NCI-H187 treated with DMSO at 0.1 percent for 48 hours (cell line): Measurements from ENCODE around the gene SRGAP2B.
"Not testable (repeated sequence)": the region's sequence is repeated elsewhere in the genome, so short reads cannot be mapped to it uniquely, and the experiment has no call there.

Experiments
- DNase-seq: peaks from one replicate; lab custom pipeline; 2025; lab: John Stamatoyannopoulos, UW

Gene SRGAP2B

DNA sequence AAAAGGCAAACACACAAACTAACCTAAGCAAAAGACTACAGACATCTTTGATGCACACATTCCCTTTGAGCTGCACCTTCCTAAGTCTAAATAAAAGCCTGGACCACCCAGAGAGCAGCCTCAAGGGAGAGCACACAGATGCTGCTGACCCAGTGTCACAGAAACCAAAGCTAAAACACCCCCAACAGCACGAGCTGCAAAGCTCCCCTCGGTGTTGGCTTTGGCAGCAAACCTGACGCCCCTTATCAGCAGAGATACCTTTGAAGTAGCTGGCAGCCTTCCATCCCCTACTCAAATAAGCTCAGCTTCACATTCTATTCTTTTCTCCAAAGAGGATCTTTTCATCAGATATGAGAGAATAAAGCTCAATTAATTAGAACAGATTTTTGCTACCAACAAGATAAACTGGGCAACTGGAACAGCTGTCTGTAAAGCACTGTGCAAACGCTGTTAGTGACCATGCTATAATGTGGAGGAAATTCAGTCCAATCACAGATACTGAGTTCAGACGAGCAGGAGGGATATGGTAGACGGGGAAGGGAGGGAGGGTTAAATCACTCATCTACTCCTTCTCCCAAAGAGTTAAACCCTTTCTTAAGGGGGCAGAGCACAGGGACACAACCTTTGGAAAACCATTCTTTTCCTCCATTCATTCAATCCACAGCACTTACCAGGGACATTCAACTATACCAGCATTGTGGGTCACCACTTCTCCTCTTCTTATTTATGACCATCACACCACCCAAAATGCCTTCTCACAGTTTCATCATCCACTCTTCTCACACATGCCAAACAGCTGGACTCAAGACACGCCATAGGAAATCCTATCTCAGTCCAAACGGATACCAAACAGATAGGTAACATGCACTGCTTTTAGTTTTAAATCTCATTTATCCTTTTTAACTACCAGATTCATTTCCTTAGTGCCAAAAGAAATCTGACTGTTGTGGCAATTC, 148.3 kb downstream of the SRGAP2B start:
- DNase-seq, result not testable (repeated sequence)

DNA sequence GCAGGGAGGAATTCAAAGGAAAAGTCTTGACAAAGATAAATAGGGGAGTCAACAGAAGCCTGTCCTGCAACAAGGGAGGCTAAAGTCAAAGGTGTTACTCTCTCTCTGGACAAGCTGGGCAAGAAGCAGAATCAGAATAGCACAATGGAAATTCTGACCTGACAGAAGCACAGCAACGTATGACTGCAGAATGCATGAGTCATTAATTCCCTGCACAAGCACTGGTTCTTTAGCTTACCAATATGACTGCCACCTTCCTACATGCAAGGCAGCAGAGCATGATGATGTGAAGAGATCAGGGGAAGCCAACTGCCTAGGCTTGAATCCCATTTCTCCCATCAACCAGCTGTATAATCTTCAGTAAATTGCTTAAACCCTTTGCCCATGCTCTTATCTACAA, 153.4 kb downstream of the SRGAP2B start:
- DNase-seq, result not testable (repeated sequence)

DNA sequence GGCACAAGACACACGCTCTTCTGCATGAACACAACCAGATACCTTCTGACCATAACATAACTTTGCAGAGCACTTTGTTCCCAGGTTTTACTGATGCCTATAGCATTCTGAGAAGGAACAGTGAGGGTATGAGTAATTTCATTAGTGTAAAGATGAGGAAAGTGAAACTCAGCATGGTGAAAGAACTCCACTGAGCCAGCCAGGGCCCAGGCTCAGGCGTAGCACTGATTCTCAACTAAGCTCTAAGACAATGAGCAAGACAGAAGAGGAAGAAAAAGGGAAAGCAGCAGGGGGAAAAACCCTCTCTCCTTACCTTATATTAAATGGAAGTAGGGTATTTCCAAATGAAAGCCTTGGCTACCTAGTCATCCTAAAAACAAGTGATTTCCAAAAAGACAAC, 155.1 kb downstream of the SRGAP2B start:
- not testable (repeated sequence) for DNase-seq

- not testable (repeated sequence) for DNase-seq
These were observed 156.5 kb downstream of the SRGAP2B start for GRCh38 chr1:144938627-144939026.

- not testable (repeated sequence) for DNase-seq
These were observed 158.9 kb downstream of the SRGAP2B start for GRCh38 chr1:144936186-144936732.

DNA sequence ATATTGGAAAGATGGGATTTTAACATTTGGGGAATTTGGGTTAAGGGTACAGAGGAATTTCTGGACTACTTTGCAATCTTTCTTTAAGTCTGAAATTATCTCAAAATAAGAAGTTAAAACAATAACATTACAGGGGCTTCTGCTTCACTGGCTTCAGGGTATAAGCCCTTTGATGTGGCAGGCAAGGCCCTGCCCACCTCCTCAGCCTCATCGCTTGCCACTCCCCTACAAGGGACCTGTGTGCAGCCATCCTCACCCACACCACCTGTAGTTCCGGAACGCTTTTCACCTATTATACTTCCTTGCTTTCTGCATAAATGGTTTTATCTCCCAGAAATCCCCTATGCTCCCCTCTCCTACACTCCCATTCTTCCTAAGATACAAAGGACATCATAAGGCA, 159.8 kb downstream of the SRGAP2B start:
- not testable (repeated sequence) for DNase-seq

GRCh38 chr1:144933014-144933413, 162.1 kb downstream of the SRGAP2B start:
- not testable (repeated sequence) for DNase-seq

DNA sequence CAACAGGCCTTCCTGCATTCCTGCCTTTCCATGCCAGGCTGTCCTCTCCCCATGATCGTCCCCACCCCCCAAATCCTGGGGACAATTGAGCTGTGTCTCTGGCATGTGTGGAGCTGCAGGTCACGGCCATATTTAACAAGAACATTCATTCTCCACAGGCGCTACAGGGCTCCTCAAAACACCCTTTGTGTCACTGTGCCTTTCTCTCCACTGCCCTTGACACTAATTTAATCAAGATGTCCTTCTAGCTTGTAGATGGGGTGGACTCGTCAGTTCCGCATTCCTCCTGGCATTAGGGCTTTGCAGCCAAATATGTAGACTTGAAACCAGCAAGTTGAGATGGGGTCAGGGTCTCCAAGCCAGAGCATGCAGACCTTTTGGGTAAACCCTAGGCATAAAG, 163.0 kb downstream of the SRGAP2B start:
- DNase-seq, result not testable (repeated sequence)

DNA sequence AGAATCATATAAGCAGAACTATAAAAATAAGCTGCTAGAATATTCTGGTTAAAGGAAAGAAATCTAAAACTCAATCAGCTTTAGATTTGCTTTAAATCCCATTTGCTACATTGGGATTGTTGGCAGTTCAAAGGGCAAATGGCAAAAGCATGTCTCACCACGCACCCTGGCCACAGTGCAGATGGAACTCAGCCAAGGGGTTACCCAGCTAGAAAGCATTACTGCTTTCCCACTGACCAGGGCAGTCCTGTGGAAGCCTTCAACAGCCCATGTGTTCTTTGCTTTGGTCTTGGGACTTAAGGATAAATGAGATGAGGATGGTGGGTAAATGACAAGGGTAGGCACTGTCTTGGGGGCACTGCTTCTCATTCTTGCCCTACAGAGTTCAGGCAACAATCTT, 163.6 kb downstream of the SRGAP2B start:
- not testable (repeated sequence) for DNase-seq

- DNase-seq, result not testable (repeated sequence)
These were observed 164.9 kb downstream of the SRGAP2B start for GRCh38 chr1:144930085-144930777.

GRCh38 chr1:144927292-144927691, 167.8 kb downstream of the SRGAP2B start:
- DNase-seq, result not testable (repeated sequence)

DNA sequence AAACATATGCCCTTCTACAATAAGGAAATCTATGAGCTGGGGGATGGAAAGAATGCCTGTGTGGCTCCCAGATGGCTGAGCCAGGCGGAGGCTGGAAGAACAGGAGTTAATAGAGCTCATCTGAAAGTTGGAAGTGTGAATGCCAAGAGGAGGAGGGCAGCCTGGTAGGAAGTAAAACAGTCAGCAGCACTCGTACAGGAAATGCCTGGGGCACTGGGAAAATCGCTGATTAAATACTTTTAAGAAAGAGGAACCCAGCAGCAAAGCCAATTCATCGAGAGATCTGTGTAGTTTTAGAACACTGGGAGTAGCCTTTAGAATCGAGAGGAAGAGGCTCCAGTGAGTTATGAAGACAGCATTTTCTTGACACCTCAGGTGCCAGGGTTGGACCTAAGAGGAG, 171.5 kb downstream of the SRGAP2B start:
- DNase-seq, result not testable (repeated sequence)

GRCh38 chr1:144922785-144923184, 172.3 kb downstream of the SRGAP2B start:
- DNase-seq, result not testable (repeated sequence)

- DNase-seq, result not testable (repeated sequence)
These were observed 176.0 kb downstream of the SRGAP2B start for GRCh38 chr1:144919106-144919505.

GRCh38 chr1:144918027-144918603, 177.0 kb downstream of the SRGAP2B start:
- not testable (repeated sequence) for DNase-seq

- DNase-seq, result not testable (repeated sequence)
These were observed 177.7 kb downstream of the SRGAP2B start for GRCh38 chr1:144917154-144918026.

DNA sequence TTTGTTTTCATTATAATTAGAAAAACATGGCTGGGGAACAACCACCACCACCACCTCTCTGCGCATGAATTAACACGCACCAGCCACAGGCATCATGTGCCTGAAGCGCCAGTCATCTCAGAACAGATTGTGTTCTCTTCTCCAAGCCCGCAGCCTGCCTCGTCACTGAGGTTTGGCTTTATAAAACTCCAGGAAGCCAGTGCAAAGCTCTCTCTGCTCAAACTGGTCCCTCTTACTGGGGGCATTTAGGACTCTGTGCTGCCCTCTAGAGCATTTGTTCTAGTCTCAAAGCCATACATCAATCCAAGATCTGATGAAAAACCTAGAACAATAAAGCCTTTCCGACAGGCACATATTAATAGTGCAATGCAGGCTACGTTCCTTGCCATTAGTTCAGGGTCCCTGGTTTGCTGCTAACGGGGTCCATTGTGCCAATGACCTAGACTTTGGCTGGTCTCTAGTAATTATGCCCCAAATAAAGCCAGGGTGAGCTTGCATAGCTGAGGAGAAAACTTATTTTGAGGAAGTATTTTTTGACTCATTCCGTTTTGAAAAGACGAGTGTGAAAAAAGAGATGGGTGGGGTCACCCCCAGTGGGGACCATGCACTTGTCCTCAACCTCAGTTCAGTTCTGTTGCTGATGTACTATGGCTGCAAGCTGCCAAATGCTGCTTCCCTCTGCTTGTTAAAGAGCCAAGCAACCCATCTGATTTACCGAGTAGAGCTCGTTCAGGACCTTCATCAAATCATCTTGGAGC, 181.0 kb downstream of the SRGAP2B start:
- DNase-seq, result not testable (repeated sequence)

DNA sequence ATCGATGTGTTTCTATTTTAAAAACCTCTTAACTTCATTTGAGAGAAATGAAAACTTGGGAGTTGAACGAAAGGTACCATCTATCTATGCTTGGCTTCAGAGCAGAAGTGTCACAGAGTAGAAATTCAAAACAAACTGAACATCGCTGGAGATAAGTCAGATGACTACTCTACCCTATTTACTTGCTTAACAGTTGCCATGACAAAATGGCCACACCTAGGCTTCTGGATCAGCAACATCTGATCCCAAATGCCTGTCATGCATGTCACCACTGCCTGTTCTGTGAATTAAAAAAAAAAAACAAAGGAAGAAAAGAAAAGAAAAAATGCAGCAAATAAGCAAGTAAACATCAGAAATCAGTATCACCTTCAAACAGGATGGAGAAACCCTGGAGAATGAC, 181.7 kb downstream of the SRGAP2B start:
- DNase-seq, result not testable (repeated sequence)

GRCh38 chr1:144910729-144911128, 184.4 kb downstream of the SRGAP2B start:
- DNase-seq, result not testable (repeated sequence)

DNA sequence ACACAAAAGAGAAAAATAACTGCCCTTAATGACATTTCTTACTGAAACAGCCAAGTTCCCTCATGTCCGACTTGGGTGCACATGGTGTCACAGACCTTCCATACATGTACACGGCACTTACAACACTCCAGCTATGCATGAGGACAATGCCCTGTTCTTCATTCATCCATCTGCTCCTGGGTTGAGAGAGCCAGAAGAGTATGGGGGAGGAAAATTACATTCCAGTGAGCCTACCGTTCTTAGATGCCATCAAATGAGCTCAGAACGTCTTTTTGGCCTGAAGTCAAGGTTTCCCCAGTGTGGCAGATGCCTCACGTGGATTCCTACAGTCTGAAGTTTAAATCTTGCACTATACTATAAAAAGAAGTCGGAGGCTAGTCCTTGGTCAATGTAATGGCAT, 194.3 kb downstream of the SRGAP2B start:
- DNase-seq, result not testable (repeated sequence)
